Endothelial cell of umbilical vein (primary cell): ENCODE results near the gene LMNB1.

ENCODE experiments used
- EZH2 ChIP-seq: IDR thresholded peaks from 2 replicates; pipeline ENCODE4 v1.6.1; 2012; ENCODE audit warnings: borderline replicate concordance, low read depth, mild to moderate bottlenecking, moderate library complexity, low read length, inconsistent platforms; ENCODE audit not compliant: severe bottlenecking
- GATA2 ChIP-seq: IDR thresholded peaks from 2 replicates; pipeline ENCODE4 v1.7.0; 2011; ENCODE audit warnings: low read depth, mild to moderate bottlenecking, moderate library complexity, mixed read lengths, low read length; ENCODE audit not compliant: insufficient read length, insufficient read depth
- POLR2A ChIP-seq: IDR thresholded peaks from 2 replicates; pipeline ENCODE4 v1.6.1; 2012; ENCODE audit warnings: low read depth, mild to moderate bottlenecking, control low read depth, low read length
- TF ChIP-seq, protein P1 (sequence below), 2 donors: IDR thresholded peaks; 1 replicate in 1 of 2; 2 replicates in 1 of 2; pipeline ENCODE4 v1.5.1; 2011; ENCODE audit warnings: low read length in 2 of 2, mild to moderate bottlenecking in 2 of 2, moderate library complexity in 2 of 2, control low read depth in 1 of 2, inconsistent platforms in 1 of 2, low read depth in 1 of 2; ENCODE audit not compliant: insufficient read depth in 1 of 2; ENCODE audit errors: extremely low read depth in 1 of 2

DNA sequence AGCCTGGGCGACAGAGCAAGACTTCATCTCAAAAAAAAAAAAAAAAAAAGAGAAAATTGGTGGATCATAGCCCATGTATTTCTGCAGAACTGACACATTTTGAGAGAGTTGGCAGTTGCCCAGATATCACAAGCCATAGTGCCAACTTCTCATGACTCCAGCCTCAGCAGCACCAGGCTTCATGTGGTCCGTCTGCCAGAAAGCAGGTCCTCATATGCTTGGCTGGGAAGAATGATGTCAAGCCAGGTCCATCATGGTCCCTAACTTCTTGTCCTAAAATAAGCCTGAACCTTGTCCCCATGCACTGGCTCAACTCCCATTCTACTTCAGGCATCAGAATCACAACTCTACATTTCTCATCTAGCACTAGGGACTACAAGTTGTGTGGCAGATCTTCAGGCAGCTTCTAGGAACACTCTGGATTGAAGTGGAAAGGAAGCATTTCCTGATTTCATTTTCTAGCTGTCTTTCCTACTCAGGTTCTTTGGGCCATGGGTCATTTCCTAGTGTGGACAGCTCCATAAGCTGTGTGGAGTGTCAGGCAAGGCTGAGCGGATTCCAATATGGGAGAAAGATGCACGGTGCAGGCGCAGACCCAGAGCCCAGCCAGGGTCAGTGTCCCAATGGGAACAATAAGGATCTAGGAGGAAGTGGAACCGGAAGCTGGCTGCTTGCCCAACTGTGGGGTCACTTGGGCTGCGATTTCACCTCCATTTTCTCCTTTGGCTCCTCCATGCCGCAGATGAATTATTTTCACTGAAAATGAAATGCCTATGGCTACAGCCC is 90.1 kb downstream of the LMNB1 start:
- TF ChIP-seq, protein P1, sequence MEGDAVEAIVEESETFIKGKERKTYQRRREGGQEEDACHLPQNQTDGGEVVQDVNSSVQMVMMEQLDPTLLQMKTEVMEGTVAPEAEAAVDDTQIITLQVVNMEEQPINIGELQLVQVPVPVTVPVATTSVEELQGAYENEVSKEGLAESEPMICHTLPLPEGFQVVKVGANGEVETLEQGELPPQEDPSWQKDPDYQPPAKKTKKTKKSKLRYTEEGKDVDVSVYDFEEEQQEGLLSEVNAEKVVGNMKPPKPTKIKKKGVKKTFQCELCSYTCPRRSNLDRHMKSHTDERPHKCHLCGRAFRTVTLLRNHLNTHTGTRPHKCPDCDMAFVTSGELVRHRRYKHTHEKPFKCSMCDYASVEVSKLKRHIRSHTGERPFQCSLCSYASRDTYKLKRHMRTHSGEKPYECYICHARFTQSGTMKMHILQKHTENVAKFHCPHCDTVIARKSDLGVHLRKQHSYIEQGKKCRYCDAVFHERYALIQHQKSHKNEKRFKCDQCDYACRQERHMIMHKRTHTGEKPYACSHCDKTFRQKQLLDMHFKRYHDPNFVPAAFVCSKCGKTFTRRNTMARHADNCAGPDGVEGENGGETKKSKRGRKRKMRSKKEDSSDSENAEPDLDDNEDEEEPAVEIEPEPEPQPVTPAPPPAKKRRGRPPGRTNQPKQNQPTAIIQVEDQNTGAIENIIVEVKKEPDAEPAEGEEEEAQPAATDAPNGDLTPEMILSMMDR (IDR thresholded peaks at IDR 0.05; ENCODE audit: extremely low read depth in 1 of 2, insufficient read depth in 1 of 2, low read depth in 1 of 2, low read length in 2 of 2): no peak
- TF ChIP-seq EZH2: no peak
- TF ChIP-seq GATA2: no peak
- no peak for TF ChIP-seq POLR2A
